Neural progenitor cell (in vitro differentiated cells): Measurements from ENCODE around the gene ATG9B.

Source experiments
- CTCF ChIP-seq: fragments of 200-600 bp; sonication (generic); IDR thresholded peaks from 2 replicates; pipeline ENCODE4 v1.5.1; 2017; ENCODE audit warnings: antibody characterized with exemption, mild to moderate bottlenecking
- EZH2 ChIP-seq: fragments of 200-600 bp; sonication (generic); IDR thresholded peaks from 2 replicates; pipeline ENCODE4 v1.6.1; 2017; ENCODE audit warnings: antibody characterized with exemption, mild to moderate bottlenecking, moderate library complexity

- TF ChIP-seq CTCF (no peak), EZH2 (no peak)
Observed at GRCh38 chr7:151016942-151017341, 7.4 kb downstream of the ATG9B start.
